Calu3 (cell line): ENCODE results near the gene CATSPERB. TPM values are rescaled to one million over a fixed set of nuclear protein-coding genes. Genes with fewer than 3 reads are reported as not detected.

Experiments
- BruUV-seq: library from RNA; stranded (reverse); fragments of 400-500 nt; replicated peaks from 2 replicates; lab custom pipeline; 2021; lab: Mats Ljungman, UMichigan
- CTCF ChIA-PET: fragments of 300-600 bp; sonication (Branson Sonifier 250); formaldehyde crosslinking; loops from one replicate; lab custom pipeline; 2022; ENCODE audit warnings: antibody characterized with exemption; lab: Charles Lee
- DNase-seq: peaks from one replicate; pipeline ENCODE4 v3.0.0; 2022
- H3K27ac Mint-ChIP-seq: one replicate; pipeline ENCODE4 v1.8.0; 2022; ENCODE audit warnings: mixed read lengths; ENCODE audit not compliant: unreplicated experiment
- H3K27me3 Mint-ChIP-seq: one replicate; pipeline ENCODE4 v1.8.0; 2022; ENCODE audit warnings: mixed read lengths; ENCODE audit not compliant: unreplicated experiment
- H3K36me3 Mint-ChIP-seq: one replicate; pipeline ENCODE4 v1.8.0; 2022; ENCODE audit warnings: mild to moderate bottlenecking, moderate library complexity, mixed read lengths; ENCODE audit not compliant: insufficient read depth, unreplicated experiment
- H3K4me1 Mint-ChIP-seq: one replicate; pipeline ENCODE4 v1.8.0; 2022; ENCODE audit warnings: mild to moderate bottlenecking, low read depth, mixed read lengths; ENCODE audit not compliant: unreplicated experiment
- H3K4me3 Mint-ChIP-seq: one replicate; pipeline ENCODE4 v1.8.0; 2022; ENCODE audit warnings: mild to moderate bottlenecking, low read depth, moderate library complexity, mixed read lengths; ENCODE audit not compliant: unreplicated experiment
- H3K9me3 Mint-ChIP-seq: one replicate; pipeline ENCODE4 v1.8.0; 2022; ENCODE audit warnings: low read depth, mixed read lengths; ENCODE audit not compliant: unreplicated experiment
- intact Hi-C: fragments of 100-400 bp; cut with micrococcal nuclease; formaldehyde crosslinking; loops from one replicate; pipeline ENCODE4 v1.10.0; 2022; ENCODE audit not compliant: unreplicated experiment
- total RNA-seq: library from RNA; stranded (reverse); gene quantifications from 2 replicates; pipeline ENCODE4 v1.2.3, GENCODE V29; 2022
- TF ChIP-seq, protein P1 (sequence below): fragments of 200-600 bp; IDR thresholded peaks from one replicate; pipeline ENCODE4 v1.8.0; 2022; ENCODE audit warnings: antibody characterized with exemption; ENCODE audit not compliant: unreplicated experiment

Gene CATSPERB
- total RNA-seq, 1 experiment from 2014 or later: 10.2 TPM

DNA sequence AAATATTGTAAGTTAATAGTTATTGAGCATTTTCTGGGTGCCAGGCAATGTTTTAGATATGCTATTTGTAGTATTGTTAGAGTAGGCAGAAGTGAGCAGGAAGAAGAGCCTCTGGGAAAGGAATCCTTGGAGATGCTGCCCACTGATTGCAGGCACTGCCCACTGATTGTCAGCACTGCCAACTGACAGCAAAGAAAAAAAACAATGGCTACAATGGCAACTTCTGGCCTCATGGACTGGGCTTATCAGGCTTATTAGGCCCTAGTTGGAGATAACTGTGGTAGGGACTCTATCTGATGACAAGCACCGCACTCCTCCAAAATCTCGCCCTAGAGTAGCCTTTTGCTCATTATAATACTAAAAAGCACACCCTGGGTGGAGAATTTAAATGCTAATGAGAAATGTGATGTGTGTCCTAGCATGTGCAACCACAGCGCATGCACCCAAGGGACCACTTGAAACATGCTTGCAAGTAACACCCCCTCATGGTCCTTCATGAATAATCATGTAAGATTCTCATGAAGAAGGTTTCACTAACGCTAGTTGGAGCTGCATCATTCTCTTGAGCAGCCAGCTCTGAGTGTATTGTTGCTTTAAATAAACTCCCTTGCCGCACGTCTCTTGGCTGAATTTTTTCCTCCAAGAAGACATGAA, 118.3 kb downstream of the CATSPERB start:
- no peaks in the 10 kb centered on the region for H3K36me3 Mint-ChIP-seq
- no peak overlapping the region for H3K27ac Mint-ChIP-seq
- TF ChIP-seq, protein P1, sequence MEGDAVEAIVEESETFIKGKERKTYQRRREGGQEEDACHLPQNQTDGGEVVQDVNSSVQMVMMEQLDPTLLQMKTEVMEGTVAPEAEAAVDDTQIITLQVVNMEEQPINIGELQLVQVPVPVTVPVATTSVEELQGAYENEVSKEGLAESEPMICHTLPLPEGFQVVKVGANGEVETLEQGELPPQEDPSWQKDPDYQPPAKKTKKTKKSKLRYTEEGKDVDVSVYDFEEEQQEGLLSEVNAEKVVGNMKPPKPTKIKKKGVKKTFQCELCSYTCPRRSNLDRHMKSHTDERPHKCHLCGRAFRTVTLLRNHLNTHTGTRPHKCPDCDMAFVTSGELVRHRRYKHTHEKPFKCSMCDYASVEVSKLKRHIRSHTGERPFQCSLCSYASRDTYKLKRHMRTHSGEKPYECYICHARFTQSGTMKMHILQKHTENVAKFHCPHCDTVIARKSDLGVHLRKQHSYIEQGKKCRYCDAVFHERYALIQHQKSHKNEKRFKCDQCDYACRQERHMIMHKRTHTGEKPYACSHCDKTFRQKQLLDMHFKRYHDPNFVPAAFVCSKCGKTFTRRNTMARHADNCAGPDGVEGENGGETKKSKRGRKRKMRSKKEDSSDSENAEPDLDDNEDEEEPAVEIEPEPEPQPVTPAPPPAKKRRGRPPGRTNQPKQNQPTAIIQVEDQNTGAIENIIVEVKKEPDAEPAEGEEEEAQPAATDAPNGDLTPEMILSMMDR: no peak
- intact Hi-C loops: no loop called here
- H3K4me1 Mint-ChIP-seq: no peaks in the 10 kb centered on the region
- DNase-seq: no peak
- CTCF ChIA-PET: no interaction called here
- H3K27me3 Mint-ChIP-seq: no peaks in the 10 kb centered on the region
- H3K9me3 Mint-ChIP-seq: no peaks in the 10 kb centered on the region
- H3K4me3 Mint-ChIP-seq: no peak overlapping the region
- no TSS peak for BruUV-seq

GRCh38 chr14:91611528-91611927, 120.4 kb downstream of the CATSPERB start:
- H3K4me3 Mint-ChIP-seq: no peak overlapping the region
- TF ChIP-seq, protein P1: no peak
- no peak for DNase-seq
- intact Hi-C loops: no loop called here
- CTCF ChIA-PET: no interaction called here
- no peak overlapping the region for H3K27ac Mint-ChIP-seq
- H3K36me3 Mint-ChIP-seq: no peaks in the 10 kb centered on the region
- BruUV-seq: no TSS peak
- H3K4me1 Mint-ChIP-seq: no peaks in the 10 kb centered on the region
- no peaks in the 10 kb centered on the region for H3K9me3 Mint-ChIP-seq
- no peaks in the 10 kb centered on the region for H3K27me3 Mint-ChIP-seq

- BruUV-seq: no TSS peak
- Mint-ChIP-seq H3K4me1 (no peaks in the 10 kb centered on the region), H3K9me3 (no peaks in the 10 kb centered on the region), H3K36me3 (no peaks in the 10 kb centered on the region), H3K27me3 (no peaks in the 10 kb centered on the region), H3K4me3 (no peak overlapping the region), H3K27ac (no peak overlapping the region)
- CTCF ChIA-PET: no interaction called here
- no peak for DNase-seq
- intact Hi-C loops: no loop called here
- TF ChIP-seq, protein P1: no peak
Measured at GRCh38 chr14:91609161-91609560, 122.7 kb downstream of the CATSPERB start.

GRCh38 chr14:91607322-91608047, 124.4 kb downstream of the CATSPERB start:
- Mint-ChIP-seq H3K4me3 (no peak overlapping the region), H3K27me3 (no peaks in the 10 kb centered on the region), H3K27ac (no peak overlapping the region), H3K9me3 (no peaks in the 10 kb centered on the region), H3K36me3 (no peaks in the 10 kb centered on the region), H3K4me1 (no peaks in the 10 kb centered on the region)
- no peak for DNase-seq
- intact Hi-C loops: no loop called here
- TF ChIP-seq, protein P1: no peak
- CTCF ChIA-PET: interaction anchor here (0.6 kb wide), 1 partner anchor 267 kb away, joined by 7 read pairs; no protein-coding TSS in a partner anchor
- BruUV-seq: no TSS peak
